Heart left ventricle (tissue), 16 donors: ENCODE measurements around the gene TBCB. TPM values are rescaled to one million over a fixed set of nuclear protein-coding genes. Genes with fewer than 3 reads are reported as not detected.
A peak's percentile ranks its signal among the peaks of the same experiment; 100 is the strongest.

ENCODE experiments used
- ATAC-seq, 4 donors: fragments of 200-7000 bp; cut with Tn5 transposase; one replicate each; pipeline ENCODE4 v1.9.1; 2020 to 2022; ENCODE audit warnings: moderate library complexity in 4 of 4, mild to moderate bottlenecking in 3 of 4, moderate number of reproducible peaks in 1 of 4
- DNase-seq, 5 donors: peaks; one replicate each; pipeline ENCODE4 v3.0.0-alpha.2; 2020
- H3K27ac ChIP-seq, 12 donors: fragments of 200-600 bp; sonication (generic) in 4 of 12; one replicate each; pipeline versions ENCODE4 v1.5.0 to v1.8.0; 2016 to 2022; ENCODE audit warnings: mild to moderate bottlenecking in 2 of 12
- H3K27me3 ChIP-seq, 9 donors: fragments of 200-600 bp; sonication (generic) in 2 of 9; one replicate each; pipeline versions ENCODE4 v1.5.1 to v1.8.0; 2016 to 2022; ENCODE audit warnings: mild to moderate bottlenecking in 3 of 9
- H3K36me3 ChIP-seq, 9 donors: fragments of 200-600 bp; sonication (generic) in 2 of 9; one replicate each; pipeline versions ENCODE4 v1.5.0 to v1.8.0; 2018 to 2022; ENCODE audit warnings: mild to moderate bottlenecking in 2 of 9
- H3K4me1 ChIP-seq, 12 donors: fragments of 200-600 bp; sonication (generic) in 4 of 12; one replicate each; pipeline versions ENCODE4 v1.5.0 to v1.8.0; 2016 to 2022; ENCODE audit warnings: mild to moderate bottlenecking in 3 of 12
- H3K4me3 ChIP-seq, 12 donors: fragments of 200-600 bp; sonication (generic) in 4 of 12; one replicate each; pipeline versions ENCODE4 v1.5.0 to v1.8.0; 2017 to 2022; ENCODE audit warnings: mild to moderate bottlenecking in 9 of 12, moderate library complexity in 4 of 12
- H3K9me3 ChIP-seq, 12 donors: fragments of 200-600 bp; sonication (generic) in 4 of 12; one replicate each; pipeline versions ENCODE4 v1.5.0 to v1.8.0; 2016 to 2022; ENCODE audit warnings: mild to moderate bottlenecking in 1 of 12
- POLR2A ChIP-seq, 2 donors: fragments of 450-650 bp; IDR thresholded peaks; one replicate each; pipeline ENCODE4 v1.6.1; 2017; ENCODE audit warnings: antibody characterized with exemption in 2 of 2, mild to moderate bottlenecking in 2 of 2, moderate library complexity in 2 of 2
- WGBS, 4 donors: extraction: QIAGEN DNeasy Blood & Tissue Kit in 2 of 4; methylation state at CpG; one replicate each; pipeline versions ENCODE4 v1.1.5 to v1.1.7; 2013 to 2018; 5-methylcytosine and 5-hydroxymethylcytosine counted together
- intact Hi-C, 10 donors: fragments of 100-400 bp; cut with DNase I; formaldehyde crosslinking; loops; one replicate each; pipeline versions ENCODE4 v1.11.1 to v1.14.2; 2022
- polyA plus RNA-seq, 2 donors: library from polyadenylated mRNA; stranded (reverse); fragments of 200-250 nt; gene quantifications; one replicate each; pipeline ENCODE4 v1.2.3, GENCODE V29; 2013
- total RNA-seq, 9 donors: library from RNA; depleted of rRNA in 2 of 9; stranded (reverse); fragments of >200 nt in 2 of 9; fragmentation: NEBNext Ultra II Directional in 3 of 9; extraction: Animal tissue kit (Norgen Biotek cat#: 25700) in 3 of 9; gene quantifications; one replicate each; pipeline versions ENCODE4 v1.1.0 to v1.2.4, GENCODE V29; 2016 to 2023
- TF ChIP-seq, protein P1 (sequence below), 12 donors: fragments of 200-600 bp; sonication (generic) in 4 of 12; IDR thresholded peaks; one replicate each; pipeline versions ENCODE4 v1.5.0 to v1.8.0; 2018 to 2022; ENCODE audit warnings: antibody characterized with exemption in 12 of 12, mild to moderate bottlenecking in 5 of 12
- donor health status: ischemic (EF 13 %, LVEDD 7.1; RV severe dilation, severe dysfunction).
- donor health status: healthy with polysubstance abuse.
- donor health status: DM: no; HTN: yes; CAD: no.
- donor health status: DM: no; HTN: no; CAD: no.
- donor health status: ischemic (EF 25% LVEDD 6.9; RV normal size, moderate dysfunction).
- donor health status: ischemic (EF 25% LVEDD 5.7; RV mildly dilated, moderate dysfunction).
- donor health status: healthy.
- donor health status: DM: yes; HTN: yes; CAD: no.
- donor health status: ischemic (EF 35%, LVEDD 5.7; RV mildly dilated, moderate dysfunction).
- donor health status: nonischemic (EF 11% LVEDD 7.7; RV severe dilation, severe dysfunction).
- donor health status: DM: yes; HTN: yes; CAD: no.
- donor health status: PGD.
- donor health status: ischemic (EF 29% LVEDD 5.4; RV normal size, mild dysfunction).
- donor health status: nonischemic (EF 23%, LVEDD 6.1; RV moderate dilation, normal function).

Gene TBCB
- total and polyA plus RNA-seq, 11 donors: 89.8 to 171 (median 111) TPM

DNA sequence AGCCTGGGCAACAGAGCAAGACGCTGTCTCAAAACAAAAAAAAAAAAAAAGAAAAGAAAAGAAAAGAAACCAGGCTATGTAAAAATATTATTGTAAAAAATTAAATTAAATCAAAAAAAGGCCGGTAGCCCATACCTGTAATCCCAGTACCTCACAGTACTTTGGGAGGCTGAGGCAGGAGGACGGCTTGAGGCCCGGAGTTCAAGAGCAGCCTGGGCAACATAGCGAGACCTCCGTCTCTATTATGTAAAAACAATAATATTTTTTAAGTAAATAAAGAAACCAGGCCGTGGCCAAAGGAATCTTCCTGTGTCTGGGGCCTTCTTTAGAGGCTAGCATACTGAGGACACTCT is 23.8 kb downstream of the TBCB start:
- peak overlapping the region; percentile 80 to 100 (median 95) for H3K4me3 ChIP-seq
- intact Hi-C loops: loop anchor here in 3 of 10 donors (1.0 kb wide), 2 partner anchors 11 to 13 kb away; partner anchors contain the start of gene COX7A1 (in 1 of the 3)
- 65 to 73% (median 69%) methylated on average over 7 of the region's 7 CpGs for WGBS, 4 donors
- ATAC-seq (no peak), DNase-seq (no peak)
- no peaks in the 10 kb centered on the region for H3K27me3 ChIP-seq
- H3K36me3 ChIP-seq: peaks cover 0 to 24% (median 23%) of the 10 kb centered on the region in 9 donors
- H3K4me1 ChIP-seq: peaks cover 0 to 30% (median 16%) of the 10 kb centered on the region in 12 donors
- TF ChIP-seq POLR2A (IDR thresholded peaks at IDR 0.05): no peak
- TF ChIP-seq, protein P1, sequence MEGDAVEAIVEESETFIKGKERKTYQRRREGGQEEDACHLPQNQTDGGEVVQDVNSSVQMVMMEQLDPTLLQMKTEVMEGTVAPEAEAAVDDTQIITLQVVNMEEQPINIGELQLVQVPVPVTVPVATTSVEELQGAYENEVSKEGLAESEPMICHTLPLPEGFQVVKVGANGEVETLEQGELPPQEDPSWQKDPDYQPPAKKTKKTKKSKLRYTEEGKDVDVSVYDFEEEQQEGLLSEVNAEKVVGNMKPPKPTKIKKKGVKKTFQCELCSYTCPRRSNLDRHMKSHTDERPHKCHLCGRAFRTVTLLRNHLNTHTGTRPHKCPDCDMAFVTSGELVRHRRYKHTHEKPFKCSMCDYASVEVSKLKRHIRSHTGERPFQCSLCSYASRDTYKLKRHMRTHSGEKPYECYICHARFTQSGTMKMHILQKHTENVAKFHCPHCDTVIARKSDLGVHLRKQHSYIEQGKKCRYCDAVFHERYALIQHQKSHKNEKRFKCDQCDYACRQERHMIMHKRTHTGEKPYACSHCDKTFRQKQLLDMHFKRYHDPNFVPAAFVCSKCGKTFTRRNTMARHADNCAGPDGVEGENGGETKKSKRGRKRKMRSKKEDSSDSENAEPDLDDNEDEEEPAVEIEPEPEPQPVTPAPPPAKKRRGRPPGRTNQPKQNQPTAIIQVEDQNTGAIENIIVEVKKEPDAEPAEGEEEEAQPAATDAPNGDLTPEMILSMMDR (IDR thresholded peaks at IDR 0.05): no peak
- no peaks in the 10 kb centered on the region for H3K9me3 ChIP-seq
- peak overlapping the region; percentile 93 to 100 (median 99) for H3K27ac ChIP-seq

- intact Hi-C loops: loop anchor here in 6 of 10 donors (1.0 to 10.0 kb wide), 5 partner anchors 11 to 385 kb away; partner anchors contain the start of genes COX7A1 (in 4 of the 6), HSPB6 (in 1 of the 6) and PROSER3 (in 1 of the 6)
- Histone ChIP-seq H3K36me3 (peaks cover 0 to 30% (median 29%) of the 10 kb centered on the region in 9 donors), H3K9me3 (no peaks in the 10 kb centered on the region), H3K27ac (peak within 1 kb of the TSS; percentile 93 to 100 (median 99)), H3K4me1 (peaks cover 0 to 30% (median 16%) of the 10 kb centered on the region in 12 donors), H3K27me3 (no peaks in the 10 kb centered on the region), H3K4me3 (peak within 1 kb of the TSS; percentile 80 to 100 (median 95))
- TF ChIP-seq, protein P1 (IDR thresholded peaks at IDR 0.05): peak in 5 of 12 donors; percentile 14 to 19 (median 17)
- peak; percentile 95 to 97 for TF ChIP-seq POLR2A (IDR thresholded peaks at IDR 0.05)
- DNase-seq (peak; percentile 98 to 99 (median 99)), ATAC-seq (peak; percentile 91 to 93 (median 92))
- 0 to 1% (median 1%) methylated on average over 17 to 75 of the region's 75 CpGs for WGBS, 4 donors
Observed at GRCh38 chr19:36139473-36140303, 24.4 kb downstream of the TBCB start, which contains the start of gene CAPNS1. CAPNS1 (plus strand) TSS chr19:36140066; CDS start chr19:36141012, 946 bp downstream.

- ATAC-seq (peak in 3 of 4 donors; percentile 4 to 31 (median 9)), DNase-seq (peak in 4 of 5 donors; percentile 58 to 75 (median 68))
- intact Hi-C loops: loop anchor here in 4 of 10 donors (1.0 to 10.0 kb wide), 4 partner anchors 12 to 386 kb away; partner anchors contain the start of genes COX7A1 (in 3 of the 4), HSPB6 (in 1 of the 4) and PROSER3 (in 1 of the 4)
- peaks cover 0 to 30% (median 16%) of the 10 kb centered on the region in 12 donors for H3K4me1 ChIP-seq
- H3K9me3 ChIP-seq: no peaks in the 10 kb centered on the region
- TF ChIP-seq, protein P1 (IDR thresholded peaks at IDR 0.05): no peak
- no peak for TF ChIP-seq POLR2A (IDR thresholded peaks at IDR 0.05)
- H3K27me3 ChIP-seq: no peaks in the 10 kb centered on the region
- H3K27ac ChIP-seq: peak overlapping the region; percentile 93 to 100 (median 99)
- peaks cover 0 to 37% (median 36%) of the 10 kb centered on the region in 9 donors for H3K36me3 ChIP-seq
- peak overlapping the region; percentile 80 to 100 (median 95) for H3K4me3 ChIP-seq
- 0 to 1% (median 0%) methylated on average over 26 to 31 of the region's 31 CpGs for WGBS, 4 donors
Observed at GRCh38 chr19:36140304-36141038, 25.2 kb downstream of the TBCB start.
